Measurements from ENCODE around the gene PLA2G1B. TPM values are rescaled to one million over a fixed set of nuclear protein-coding genes. Genes with fewer than 3 reads are reported as not detected.

PLA2G1B gene
- total and polyA plus RNA-seq, 8 donors, result 1.1 to 76.9 (median 1.8) TPM

GRCh38 chr12:120367924-120368788 is 40.6 kb upstream of the PLA2G1B start:
- intact Hi-C loops (cut with DNase I), result no loop called here
- Histone ChIP-seq H3K4me3 (peak overlapping the region; percentile 17 to 26), H3K27ac (no peak overlapping the region), H3K4me1 (peaks cover 0 to 22% of the 10 kb centered on the region in 2 donors), H3K27me3 (peaks cover 38 to 94% of the 10 kb centered on the region in 2 donors), H3K36me3 (no peaks in the 10 kb centered on the region), H3K9me3 (no peaks in the 10 kb centered on the region)
- TF ChIP-seq, protein P1, sequence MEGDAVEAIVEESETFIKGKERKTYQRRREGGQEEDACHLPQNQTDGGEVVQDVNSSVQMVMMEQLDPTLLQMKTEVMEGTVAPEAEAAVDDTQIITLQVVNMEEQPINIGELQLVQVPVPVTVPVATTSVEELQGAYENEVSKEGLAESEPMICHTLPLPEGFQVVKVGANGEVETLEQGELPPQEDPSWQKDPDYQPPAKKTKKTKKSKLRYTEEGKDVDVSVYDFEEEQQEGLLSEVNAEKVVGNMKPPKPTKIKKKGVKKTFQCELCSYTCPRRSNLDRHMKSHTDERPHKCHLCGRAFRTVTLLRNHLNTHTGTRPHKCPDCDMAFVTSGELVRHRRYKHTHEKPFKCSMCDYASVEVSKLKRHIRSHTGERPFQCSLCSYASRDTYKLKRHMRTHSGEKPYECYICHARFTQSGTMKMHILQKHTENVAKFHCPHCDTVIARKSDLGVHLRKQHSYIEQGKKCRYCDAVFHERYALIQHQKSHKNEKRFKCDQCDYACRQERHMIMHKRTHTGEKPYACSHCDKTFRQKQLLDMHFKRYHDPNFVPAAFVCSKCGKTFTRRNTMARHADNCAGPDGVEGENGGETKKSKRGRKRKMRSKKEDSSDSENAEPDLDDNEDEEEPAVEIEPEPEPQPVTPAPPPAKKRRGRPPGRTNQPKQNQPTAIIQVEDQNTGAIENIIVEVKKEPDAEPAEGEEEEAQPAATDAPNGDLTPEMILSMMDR (IDR thresholded peaks at IDR 0.05), result no peak
- DNase-seq, result no peak
- ATAC-seq, result no peak

- Histone ChIP-seq H3K36me3 (no peaks in the 10 kb centered on the region), H3K9me3 (no peaks in the 10 kb centered on the region), H3K27ac (no peak overlapping the region), H3K4me1 (peaks cover 0 to 22% of the 10 kb centered on the region in 2 donors), H3K27me3 (peaks cover 34 to 94% of the 10 kb centered on the region in 2 donors), H3K4me3 (peak overlapping the region in 1 of 2 donors; percentile 26)
- intact Hi-C loops (cut with DNase I), result no loop called here
- DNase-seq, result no peak
- TF ChIP-seq, protein P1 (IDR thresholded peaks at IDR 0.05), result no peak
- no peak for ATAC-seq
Measured at GRCh38 chr12:120367233-120367923, 39.8 kb upstream of the PLA2G1B start.

DNA sequence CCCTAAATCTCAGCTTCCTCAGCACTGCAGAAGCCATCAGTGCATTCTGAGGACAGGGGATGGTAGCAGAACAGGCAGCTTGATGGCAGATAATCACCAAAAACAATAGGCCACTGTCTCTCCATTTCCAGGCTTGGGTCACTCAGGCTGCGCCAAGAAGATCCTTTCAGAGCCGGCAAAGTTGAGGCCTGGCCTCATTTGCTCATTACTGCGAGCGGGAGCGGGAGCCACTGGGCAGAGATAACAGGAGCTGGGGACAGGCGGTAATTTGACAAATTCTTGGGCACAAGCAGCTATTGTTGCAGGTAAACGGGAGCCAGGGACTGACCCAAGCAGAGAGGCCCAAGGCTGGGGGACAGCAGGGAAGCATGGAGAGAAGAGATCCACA is 39.3 kb upstream of the PLA2G1B start:
- ATAC-seq (no peak), DNase-seq (no peak)
- Histone ChIP-seq H3K27ac (no peak overlapping the region), H3K27me3 (peaks cover 34 to 94% of the 10 kb centered on the region in 2 donors), H3K9me3 (no peaks in the 10 kb centered on the region), H3K4me3 (no peak overlapping the region), H3K36me3 (no peaks in the 10 kb centered on the region), H3K4me1 (peaks cover 0 to 22% of the 10 kb centered on the region in 2 donors)
- TF ChIP-seq, protein P1 (IDR thresholded peaks at IDR 0.05), result no peak
- intact Hi-C loops (cut with DNase I), result no loop called here

GRCh38 chr12:120366341-120366705 is 38.7 kb upstream of the PLA2G1B start:
- Histone ChIP-seq H3K4me3 (no peak overlapping the region), H3K4me1 (peaks cover 0 to 27% of the 10 kb centered on the region in 2 donors), H3K36me3 (no peaks in the 10 kb centered on the region), H3K9me3 (no peaks in the 10 kb centered on the region), H3K27me3 (peaks cover 32 to 94% of the 10 kb centered on the region in 2 donors), H3K27ac (no peak overlapping the region)
- no peak for DNase-seq
- ATAC-seq, result no peak
- TF ChIP-seq, protein P1 (IDR thresholded peaks at IDR 0.05), result no peak
- intact Hi-C loops (cut with DNase I), result no loop called here

Measured in left lung (tissue), 10 donors.